GM12874 (cell line): ENCODE measurements around the gene LPIN1.

ENCODE experiments used
- CTCF ChIP-seq: IDR thresholded peaks from 2 replicates; pipeline ENCODE4 v1.5.1; 2011; ENCODE audit warnings: low read depth, mild to moderate bottlenecking, control low read depth, low read length, moderate library complexity; ENCODE audit not compliant: insufficient read depth

LPIN1 gene

GRCh38 chr2:11874861-11875260, 128.4 kb downstream of the LPIN1 start:
- TF ChIP-seq CTCF: no peak

- no peak for TF ChIP-seq CTCF
These were observed 129.0 kb downstream of the LPIN1 start for GRCh38 chr2:11875481-11875880.

- TF ChIP-seq CTCF: no peak
These were observed 130.0 kb downstream of the LPIN1 start for GRCh38 chr2:11876436-11876835.

- no peak for TF ChIP-seq CTCF
These were observed 130.5 kb downstream of the LPIN1 start for GRCh38 chr2:11876889-11877288.
